NOMO-1 treated with dmso at 0.1 percent for 144 hours (cell line): Measurements from ENCODE around the gene SCT.

Source experiments
- DNase-seq: peaks from one replicate; lab custom pipeline; 2025; ENCODE audit not compliant: unreplicated experiment; lab: John Stamatoyannopoulos, UW

Gene SCT

DNA sequence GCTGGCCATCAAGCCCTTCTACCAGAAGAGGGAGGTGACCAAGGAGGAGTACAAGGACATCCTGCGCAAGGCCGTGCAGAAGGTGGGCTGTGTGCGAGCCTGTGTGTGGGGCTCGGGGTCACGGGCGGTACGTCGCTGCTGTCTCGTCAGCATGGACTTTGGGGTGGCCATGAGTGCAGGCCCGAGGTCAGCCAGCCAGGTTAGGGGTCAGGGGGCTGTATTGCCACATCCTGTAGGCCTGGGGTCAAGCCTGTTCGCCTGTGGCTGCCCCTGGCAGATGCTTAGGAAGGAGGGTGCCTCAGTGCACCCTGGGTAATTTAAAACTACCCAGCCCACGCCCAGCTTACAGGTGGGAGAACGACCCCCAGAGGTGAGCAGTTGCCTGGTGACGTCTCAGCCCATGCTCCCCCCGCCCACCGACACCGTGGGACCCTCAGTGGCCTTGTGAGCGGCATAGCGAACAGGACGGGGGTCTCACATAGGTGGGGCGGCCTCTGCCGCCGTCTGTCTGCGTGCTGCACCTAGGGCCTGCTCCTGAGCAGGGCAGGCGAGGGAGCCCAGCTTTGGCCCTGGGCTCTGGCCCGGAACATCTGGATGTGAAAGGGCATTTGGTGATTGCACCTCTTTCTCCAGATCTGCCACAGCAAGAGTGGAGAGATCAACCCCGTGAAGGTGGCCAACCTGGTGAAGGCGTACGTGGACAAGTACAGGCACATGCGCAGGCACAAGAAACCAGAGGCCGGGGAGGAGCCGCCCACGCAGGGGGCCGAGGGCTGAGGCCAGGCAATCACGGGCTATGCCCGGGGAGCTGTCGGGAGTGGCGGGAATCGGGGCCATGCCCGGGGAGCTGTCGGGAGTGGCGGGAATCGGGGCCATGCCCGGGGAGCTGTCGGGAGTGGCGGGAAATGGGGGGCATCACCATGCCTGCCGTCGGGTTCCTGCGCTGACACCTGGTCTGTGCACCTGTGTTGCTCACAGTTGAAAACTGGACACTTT lies 15.7 kb downstream of the SCT start:
- no peak for DNase-seq

DNA sequence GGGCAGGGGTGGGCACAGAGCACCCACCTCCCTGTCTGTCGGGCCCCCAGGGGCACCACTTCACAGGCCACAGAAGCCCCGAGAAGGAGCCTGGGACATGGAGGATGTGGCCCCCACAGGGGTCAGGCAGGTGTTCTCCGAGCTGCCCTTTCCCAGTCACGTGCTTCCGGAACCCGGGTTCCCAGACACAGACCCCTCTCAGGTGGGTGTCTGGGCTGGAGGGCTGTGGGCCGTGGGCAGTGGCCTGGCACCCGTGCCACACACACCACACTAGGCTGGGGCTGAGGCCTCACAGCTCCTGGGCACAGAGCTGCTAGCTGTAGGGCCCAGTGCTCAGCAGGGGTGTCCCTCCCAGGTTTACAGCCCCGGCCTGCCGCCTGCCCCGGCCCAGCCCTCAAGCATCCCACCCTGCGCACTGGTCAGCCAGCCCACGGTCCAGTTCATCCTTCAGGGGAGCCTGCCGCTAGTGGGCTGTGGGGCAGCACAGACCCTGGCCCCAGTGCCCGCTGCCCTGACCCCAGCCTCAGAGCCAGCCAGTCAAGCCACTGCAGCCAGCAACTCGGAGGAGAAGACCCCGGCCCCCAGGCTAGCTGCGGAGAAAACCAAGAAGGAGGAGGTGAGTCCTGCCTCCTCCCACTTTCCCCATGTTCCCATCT lies 16.7 kb downstream of the SCT start:
- DNase-seq, result no peak

DNA sequence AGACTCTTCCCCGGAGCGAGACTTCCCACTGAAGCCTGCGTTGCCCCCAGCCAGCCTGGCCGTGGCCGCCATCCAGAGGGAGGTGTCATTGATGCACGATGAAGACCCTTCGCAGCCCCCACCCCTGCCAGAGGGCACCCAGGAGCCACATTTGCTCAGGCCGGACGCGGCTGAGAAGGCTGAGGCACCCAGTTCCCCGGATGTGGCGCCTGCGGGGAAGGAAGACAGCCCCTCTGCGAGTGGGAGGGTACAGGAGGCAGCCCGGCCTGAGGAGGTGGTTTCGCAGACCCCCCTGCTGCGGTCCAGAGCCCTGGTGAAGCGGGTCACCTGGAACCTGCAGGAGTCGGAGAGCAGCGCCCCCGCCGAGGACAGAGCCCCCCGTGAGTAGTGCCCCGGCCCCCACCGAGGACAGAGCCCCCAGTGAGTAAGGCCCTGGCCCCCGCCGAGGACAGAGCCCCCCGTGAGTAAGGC lies 17.6 kb downstream of the SCT start:
- DNase-seq, result no peak

DNA sequence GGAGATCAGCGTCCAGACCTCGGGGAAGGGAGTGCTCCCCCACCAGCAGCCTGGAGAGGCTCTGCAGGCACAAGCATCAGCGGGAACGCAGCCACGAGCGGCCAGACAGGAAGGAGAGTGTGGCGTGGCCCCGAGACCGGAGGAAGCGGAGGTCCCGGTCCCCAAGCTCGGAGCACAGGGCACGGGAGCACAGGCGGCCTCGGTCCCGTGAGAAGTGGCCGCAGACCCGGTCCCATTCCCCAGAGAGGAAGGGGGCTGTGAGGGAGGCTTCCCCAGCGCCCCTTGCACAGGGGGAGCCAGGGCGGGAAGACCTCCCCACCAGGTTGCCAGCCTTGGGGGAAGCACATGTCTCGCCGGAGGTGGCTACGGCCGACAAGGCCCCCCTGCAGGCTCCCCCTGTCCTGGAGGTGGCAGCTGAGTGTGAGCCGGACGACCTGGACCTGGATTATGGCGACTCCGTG lies 18.2 kb downstream of the SCT start:
- no peak for DNase-seq

DNA sequence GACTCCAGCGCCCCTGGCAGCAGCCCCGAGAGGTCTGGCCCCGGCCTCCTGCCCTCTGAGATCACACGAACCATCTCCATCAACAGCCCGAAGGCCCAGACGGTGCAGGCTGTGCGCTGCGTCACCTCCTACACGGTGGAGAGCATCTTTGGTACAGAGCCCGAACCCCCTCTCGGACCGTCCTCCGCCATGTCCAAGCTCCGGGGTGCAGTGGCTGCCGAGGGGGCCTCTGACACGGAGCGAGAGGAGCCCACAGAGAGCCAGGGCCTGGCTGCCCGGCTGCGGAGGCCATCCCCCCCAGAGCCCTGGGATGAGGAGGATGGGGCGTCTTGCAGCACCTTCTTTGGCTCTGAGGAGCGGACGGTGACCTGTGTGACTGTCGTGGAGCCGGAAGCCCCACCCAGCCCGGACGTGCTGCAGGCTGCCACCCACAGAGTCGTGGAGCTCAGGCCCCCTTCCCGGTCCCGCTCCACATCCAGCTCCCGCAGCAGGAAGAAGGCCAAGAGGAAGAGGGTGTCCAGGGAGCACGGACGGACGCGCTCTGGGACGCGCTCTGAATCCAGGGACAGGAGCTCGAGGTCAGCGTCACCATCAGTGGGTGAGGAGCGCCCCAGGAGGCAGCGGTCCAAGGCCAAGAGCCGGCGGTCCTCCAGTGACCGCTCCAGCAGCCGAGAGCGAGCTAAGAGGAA lies 18.9 kb downstream of the SCT start:
- no peak for DNase-seq

DNA sequence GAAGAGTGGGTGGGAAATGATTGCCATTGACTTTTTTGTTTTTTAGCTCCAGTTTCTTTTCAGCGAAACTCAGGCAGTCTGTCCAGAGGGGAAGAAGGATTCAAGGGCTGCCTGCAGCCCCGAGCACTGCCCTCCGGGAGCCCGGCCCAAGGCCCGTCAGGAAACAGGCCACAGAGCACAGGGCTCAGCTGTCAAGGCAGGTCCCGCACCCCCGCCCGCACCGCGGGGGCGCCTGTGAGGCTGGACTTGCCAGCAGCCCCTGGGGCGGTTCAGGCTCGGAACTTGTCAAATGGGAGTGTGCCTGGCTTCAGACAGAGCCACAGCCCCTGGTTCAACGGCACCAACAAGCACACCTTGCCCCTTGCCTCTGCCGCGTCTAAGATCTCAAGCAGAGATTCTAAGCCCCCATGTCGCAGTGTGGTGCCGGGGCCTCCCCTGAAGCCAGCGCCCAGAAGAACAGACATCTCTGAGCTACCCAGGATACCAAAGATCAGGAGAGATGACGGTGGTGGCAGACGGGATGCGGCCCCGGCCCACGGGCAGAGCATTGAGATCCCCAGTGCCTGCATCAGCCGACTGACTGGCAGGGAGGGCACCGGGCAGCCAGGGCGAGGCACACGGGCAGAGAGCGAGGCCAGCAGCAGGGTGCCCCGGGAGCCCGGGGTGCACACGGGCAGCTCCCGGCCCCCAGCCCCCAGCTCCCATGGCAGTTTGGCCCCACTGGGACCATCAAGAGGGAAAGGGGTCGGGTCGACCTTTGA lies 19.8 kb downstream of the SCT start:
- no peak for DNase-seq

DNA sequence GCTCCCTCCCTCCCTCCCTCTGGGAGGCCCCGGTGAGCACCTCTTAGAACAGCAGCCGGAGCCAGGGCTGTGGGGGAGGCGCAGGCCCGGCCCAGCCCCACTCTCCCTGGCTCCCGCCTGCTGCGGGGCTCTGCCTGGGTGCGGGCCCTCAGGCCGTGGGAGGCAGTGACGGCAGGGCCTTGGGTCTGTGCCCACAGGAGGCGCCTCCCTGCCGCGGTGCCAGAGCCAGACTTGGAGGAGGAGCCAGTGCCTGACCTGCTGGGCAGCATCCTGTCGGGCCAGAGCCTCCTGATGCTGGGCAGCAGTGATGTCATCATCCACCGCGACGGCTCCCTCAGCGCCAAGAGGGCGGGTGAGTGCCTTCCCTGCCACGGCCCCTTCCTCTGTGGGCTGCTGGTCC lies 20.7 kb downstream of the SCT start:
- no peak for DNase-seq

DNA sequence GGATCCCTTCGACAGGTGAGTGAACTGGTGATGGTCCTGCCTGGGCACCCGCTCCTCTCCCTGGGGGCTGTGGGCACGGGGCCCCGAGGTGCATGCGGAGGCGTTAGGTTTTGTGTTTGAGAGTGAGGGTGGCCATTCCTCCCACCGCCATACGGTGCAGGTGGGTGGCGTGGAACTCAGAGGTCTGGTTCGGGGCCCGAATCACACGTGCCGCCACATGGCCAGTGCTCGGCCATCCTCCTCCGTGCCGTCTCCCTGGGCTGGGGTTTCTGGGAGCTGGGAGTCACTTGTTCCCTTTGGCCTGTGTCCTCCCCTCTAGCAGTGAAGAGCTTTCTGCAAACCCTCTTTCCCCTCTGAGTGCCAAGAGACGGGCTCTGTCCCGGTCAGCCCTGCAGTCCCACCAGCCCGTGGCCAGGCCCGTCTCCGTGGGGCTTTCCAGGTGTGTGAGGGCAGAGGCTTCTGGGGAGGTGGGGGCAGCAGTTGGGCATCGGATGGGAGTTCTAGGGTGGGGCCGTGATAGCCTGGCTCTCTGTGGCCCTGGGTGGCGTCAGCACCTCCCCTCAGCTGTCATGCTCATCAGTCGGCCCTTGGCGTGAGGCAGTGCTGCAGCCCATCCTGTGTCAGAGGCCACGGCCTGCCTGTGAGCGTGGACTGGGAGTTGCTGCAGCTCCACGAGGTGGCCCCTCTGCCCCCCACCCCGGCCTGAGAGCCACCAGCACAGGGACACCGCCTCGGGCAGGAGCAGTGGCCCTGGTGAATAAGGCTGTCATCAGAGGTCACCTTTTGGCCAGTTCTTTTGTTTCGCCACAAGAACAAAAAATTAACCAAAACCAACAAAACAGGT lies 21.5 kb downstream of the SCT start:
- DNase-seq, result no peak

DNA sequence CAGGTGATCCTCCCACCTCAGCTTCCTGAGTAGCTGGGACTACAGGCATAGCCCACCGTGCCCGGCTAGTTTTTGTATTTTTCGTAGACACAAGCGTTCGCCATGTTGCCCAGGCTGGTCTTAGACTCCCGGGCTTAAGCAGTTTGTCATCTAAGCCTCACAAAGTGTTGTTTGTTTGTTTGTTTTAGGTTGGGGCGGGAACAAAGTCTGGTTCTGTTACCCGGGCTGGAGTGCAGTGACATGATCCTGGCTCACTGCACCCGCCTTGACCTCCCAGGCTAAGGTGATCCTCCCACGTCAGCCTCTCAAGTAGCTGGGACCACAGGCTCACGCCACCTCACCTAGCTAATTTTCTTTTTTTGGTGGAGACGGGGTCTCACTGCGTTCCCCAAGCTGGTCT lies 23.8 kb downstream of the SCT start:
- DNase-seq, result no peak

DNA sequence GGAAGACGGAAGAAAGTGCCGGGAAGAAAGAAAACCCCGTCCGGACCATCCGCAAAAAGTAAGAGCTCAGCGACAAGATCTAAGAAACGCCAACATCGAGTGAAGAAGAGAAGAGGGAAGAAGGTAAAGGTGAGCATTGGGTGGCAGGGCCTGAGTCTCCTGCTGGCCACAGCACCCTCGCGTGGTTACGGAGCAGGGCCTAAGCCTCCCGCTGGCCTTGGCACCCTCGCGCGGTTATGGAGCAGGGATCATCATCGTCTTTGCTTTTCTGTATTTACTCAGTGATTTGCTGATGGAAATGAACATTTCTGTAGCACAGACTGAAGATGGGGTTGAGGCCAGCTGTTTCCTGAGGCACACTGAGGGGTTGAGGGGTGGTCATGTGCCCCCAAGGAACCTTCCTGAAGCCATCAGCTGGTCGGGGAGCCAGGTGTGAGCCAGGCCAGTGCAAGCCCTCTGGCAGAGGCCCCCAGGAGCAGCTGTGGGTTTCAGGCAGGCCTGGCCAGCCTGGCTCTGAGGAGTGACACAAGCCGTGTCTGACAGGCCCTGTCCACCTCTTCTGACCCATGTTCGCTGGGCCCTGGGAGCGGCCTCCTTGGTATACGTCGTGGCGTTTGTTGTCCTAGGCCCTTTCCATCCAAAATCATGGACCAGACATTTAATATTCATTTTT lies 25.3 kb downstream of the SCT start:
- no peak for DNase-seq

DNA sequence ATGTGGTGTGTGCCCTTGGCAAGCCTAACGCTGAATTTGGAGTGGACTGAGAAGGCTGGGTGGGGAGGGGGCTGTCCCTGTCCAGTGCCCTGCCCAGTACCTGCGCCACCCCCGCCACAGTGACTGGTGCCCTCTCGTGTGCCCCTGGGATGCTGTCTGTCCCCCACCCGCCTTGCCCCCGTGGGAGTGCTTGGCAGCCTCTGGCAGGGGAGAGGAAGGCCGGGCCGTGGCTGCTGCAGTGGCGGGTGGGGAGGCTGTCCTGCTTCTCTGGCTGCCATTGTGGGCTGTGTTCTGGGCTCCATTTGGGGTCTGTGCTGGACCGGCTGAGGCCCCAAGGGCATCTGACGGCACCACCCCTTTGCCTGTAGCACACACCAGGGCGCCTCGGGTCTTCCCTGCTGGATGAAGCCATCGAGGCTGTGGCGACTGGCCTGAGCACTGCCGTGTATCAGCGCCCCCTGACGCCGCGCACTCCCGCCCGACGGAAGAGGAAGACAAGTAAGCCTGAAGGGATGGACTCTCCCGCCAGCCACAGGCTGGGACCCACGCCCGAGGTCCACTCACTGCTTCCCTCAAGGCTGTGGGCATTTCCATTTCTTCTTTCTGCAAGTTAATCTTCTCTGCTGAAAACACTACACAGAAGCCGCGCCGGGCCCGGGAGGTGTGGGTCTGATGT lies 28.8 kb downstream of the SCT start:
- no peak for DNase-seq

DNA sequence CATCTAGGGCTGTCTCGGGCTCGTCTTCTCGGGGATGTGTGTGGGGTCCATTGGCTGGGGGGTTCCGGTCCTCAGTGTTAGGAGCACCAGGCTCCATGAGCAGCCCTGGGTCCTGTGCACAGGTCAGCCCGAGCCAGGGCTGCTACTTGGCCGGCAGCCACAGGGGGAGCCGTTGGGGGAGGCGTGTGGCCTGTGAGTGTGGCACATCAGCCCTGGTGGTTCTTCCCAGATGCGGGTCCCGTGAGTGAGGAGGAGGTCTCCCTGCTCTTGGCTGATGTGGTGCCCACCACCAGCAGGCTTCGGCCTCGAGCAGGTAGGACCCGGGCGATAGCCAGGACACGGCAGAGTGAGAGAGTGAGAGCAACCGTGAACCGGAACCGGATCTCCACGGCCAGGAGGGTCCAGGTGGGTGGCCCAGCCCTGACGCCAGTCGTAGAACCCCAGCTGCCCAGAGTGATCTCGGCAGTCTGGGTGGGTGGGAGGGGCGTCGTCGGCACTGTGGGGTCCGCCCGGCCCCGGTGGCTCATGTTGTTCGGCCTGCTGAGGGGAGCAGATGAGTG lies 29.7 kb downstream of the SCT start:
- no peak for DNase-seq

DNA sequence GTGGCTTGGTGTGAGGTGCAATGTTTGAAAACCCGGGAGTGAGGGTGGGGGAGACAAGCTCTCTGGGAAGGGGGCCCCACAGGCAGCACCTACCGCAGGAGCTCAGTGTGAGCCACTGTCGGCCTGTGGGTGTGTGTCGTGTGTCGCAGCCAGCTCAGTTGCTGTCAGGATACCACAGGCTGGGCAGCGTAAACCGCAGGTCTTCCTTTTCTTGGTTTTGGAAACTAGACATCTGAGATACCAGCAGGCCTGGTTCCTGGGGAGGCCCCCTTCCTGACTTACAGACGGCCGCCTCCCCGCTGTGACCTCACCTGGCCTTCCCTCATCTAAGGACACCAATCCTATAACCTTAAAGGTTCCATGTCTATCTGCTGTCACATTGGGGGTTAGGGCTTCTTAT lies 30.6 kb downstream of the SCT start:
- no peak for DNase-seq

DNA sequence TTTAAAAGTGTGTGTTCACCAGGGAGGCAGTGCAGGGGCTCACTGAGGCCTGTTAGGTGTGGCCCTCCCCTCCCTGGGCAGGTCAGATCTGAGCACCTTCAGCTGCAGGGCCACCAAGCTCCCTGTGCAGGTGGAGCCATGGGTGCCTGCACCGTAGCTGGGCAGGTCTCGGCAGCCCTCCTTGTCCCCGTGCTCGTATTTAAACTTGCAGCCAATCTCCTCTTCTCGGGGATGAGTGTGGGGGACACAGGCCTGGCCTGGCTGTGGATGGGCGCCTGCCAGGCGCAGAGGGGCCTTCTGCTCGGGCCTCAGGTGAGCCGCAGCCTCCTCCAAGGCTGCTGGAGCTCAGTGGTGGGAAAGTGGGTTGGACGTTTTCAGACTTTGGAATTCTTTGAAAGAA lies 31.6 kb downstream of the SCT start:
- DNase-seq, result no peak

DNA sequence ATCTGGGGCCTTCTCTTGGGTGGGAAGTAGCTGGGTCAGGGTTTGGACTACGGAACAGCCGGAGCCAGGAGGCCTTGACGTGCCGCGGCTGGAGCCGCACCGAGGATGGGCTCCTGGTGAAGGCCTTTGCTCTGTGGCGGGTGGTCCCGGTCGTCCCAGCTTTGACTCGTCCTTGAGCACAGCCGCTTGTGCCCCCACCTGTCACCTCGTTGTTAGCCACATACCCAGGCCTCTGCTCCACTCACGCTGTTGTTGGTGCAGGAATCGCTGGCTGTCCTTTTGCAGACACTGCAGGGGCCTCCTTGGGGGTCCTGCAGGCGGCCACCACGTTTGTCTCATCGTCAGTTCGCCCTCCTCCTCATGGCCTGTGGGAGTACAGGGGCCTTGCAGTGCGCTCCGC lies 33.6 kb downstream of the SCT start:
- no peak for DNase-seq

DNA sequence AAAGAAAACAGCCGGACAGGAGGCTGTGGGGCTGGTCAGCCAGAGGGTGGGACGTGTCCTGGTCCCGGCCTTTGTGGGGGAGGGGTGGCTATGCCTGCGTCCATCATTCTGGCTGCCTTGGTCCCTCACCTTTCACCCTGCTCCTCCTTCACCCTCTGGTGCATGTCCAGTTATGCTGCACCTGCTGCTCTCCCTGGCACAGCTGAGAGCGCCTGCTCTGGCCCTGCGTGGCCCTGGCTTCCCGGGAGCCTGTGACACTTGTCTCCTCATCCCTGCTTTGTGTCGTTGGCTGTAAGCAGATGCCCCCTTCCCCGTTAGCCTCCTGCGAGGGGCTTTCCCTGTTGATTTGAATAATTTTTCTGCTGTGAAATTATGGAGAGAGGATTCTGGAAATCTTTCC lies 34.1 kb downstream of the SCT start:
- DNase-seq, result no peak

DNA sequence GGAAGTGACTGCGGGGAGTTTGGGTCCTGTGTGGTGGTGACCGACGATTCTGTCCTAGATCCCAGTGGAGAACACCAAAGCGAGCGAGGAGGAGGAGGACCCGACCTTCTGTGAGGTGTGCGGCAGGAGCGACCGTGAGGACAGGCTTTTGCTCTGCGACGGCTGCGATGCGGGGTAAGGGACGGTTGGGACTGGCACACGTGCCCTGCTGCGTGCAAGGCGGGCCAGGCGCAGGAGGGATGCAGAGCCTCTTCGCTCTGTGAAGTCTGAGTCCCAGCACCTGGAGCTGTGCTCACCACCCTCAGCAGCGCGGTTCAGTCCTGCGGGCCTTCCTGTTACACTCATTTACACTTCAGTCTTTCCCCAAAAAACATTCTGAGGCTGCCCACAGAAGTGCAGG lies 34.5 kb downstream of the SCT start:
- DNase-seq, result no peak

DNA sequence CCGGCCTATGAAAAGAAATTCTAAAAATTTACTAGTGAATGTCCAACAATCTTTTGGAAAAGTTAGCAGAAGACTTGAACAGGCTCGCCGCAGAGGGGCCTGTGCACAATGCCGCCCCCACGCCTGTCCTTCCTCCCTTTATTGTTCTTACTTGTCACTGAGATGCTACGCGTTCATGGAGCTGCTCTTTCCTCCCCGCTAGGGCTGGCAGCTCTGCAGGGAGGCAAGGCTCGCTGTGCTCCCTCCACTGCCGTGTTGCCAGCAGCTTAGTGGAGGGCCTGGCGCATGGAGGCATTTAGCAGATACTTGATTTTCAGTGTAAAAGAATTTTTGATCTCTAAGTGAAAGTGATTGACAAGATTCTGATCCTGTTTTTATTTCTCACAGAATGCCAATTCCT lies 36.0 kb downstream of the SCT start:
- no peak for DNase-seq

DNA sequence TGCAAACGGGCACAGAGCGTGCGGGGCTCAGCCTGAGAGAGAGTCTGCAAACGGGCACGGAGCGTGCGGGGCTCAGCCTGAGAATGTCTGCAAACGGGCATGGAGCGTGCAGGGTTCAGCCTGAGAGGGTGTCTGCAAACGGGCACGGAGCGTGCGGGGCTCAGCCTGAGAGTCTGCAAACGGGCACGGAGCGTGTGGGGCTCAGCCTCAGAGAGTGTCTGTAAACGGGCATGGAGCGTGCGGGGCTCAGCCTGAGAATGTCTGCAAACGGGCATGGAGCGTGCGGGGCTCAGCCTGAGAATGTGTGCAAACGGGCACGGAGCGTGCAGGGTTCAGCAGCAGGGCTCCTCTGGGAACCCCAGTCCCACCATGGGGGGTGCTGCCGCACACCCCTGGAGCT lies 37.2 kb downstream of the SCT start:
- no peak for DNase-seq
